TTC549 (cell line): Measurements from ENCODE around the gene ITSN2.
"Not testable (repeated sequence)": the region's sequence is repeated elsewhere in the genome, so short reads cannot be mapped to it uniquely, and the experiment has no call there.

Source experiments
- FAIRE-seq: peaks from 2 replicates; lab custom pipeline; 2012; peaks lifted over from hg19 to GRCh38; lab: Jason Lieb, UNC

ITSN2 gene

DNA sequence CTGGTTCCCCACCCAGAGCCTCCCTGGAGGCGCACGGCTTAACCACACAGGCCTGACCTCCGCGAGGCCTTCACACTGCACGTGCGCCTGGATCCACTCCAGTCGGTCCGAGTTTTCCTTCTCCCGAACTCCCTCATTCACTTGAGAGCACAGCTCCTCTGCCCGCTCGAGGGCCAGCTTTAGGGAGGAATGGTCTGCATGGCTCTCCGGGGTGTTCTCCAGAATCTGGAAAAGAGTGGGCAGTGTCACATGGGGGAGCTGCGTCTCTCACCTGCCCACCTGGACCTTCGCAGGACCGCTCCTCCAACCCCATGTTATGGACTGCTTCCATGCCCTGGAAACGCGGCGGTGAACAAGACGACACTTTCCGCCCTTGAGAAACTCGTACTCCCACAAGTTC is 149.6 kb downstream of the ITSN2 start:
- no peak for FAIRE-seq

- FAIRE-seq: no peak
Observed at GRCh38 chr2:24210106-24210455, 150.3 kb downstream of the ITSN2 start.

DNA sequence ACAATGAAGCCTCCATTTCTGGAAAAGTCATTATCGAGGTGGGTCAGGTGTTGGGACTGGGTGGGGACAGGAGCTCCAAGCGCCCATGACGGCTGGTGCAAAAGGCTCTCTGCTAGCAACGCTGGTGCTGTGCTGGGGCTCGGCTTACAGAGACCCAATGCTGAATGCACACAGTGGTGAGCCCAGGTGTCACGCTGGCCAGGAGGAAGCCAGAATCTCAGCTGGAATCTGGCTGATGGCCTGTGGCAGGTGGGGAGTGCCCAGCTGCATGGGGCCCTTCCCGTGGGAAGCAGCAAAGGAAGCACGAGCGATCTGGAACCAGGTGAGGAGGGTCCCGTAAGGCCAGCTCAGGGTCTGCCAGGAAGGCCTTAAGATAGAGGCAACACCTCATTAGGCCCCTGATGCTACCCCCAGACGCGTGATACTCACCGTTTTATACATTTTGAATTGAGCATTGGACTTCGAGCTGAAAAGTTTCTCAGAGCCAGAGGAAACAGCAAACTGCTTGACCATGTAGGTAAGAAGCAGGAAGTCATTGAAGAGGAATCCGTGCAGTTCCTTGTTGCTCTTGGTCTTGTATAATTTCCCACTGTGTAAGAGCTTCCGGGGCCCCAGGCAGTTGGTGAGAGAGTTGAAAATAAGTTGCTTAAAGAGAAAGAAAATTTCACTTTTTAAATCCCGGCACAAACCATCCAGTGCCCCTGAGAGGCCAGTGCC is 150.8 kb downstream of the ITSN2 start:
- FAIRE-seq: no peak

DNA sequence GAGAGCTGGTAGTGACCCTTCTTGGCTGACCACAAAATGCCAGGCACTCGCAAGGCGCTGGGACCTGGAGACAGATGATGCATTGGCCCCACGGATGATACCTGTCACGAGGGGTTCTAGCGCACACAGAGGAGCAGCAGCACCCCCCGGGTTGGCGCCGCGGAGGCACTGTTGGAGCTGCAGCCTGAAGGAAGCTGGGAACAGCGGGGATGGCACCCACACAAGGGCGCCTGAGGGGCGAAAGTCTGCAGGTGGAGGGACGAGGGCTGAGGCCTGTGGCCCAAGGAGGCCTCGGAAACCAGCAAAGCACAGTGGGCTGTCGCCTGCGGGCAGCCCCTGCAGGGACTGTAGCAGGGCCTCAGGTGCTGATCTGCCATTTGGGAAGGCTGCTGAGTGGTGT is 151.8 kb downstream of the ITSN2 start:
- no peak for FAIRE-seq

GRCh38 chr2:24207359-24207758 is 153.0 kb downstream of the ITSN2 start:
- no peak for FAIRE-seq

GRCh38 chr2:24206714-24207113 is 153.6 kb downstream of the ITSN2 start:
- FAIRE-seq: no peak

DNA sequence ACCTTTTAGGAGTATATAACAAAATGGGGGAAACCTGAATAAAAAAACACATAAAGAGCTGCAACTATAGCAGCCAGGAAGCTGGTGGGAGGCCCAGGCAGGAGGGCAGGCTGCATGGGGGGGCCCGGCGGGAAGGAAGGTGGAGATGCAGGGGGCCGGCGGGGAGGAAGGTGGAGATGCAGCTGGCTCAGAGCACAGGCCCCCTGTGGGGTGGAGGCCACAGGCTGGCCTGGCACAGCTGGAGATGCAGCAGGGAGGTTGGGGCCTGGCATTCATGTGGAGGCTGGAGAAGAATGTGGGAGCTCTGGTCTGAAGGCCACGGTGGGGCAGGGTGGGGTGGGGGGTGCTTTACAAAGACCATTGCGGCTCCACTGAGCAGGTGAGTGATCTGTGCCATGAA is 154.1 kb downstream of the ITSN2 start:
- no peak for FAIRE-seq

- no peak for FAIRE-seq
Observed at GRCh38 chr2:24205131-24205530, 155.2 kb downstream of the ITSN2 start.

GRCh38 chr2:24204505-24204904 is 155.8 kb downstream of the ITSN2 start:
- no peak for FAIRE-seq

- FAIRE-seq: no peak
Observed at GRCh38 chr2:24203787-24204150, 156.6 kb downstream of the ITSN2 start.

DNA sequence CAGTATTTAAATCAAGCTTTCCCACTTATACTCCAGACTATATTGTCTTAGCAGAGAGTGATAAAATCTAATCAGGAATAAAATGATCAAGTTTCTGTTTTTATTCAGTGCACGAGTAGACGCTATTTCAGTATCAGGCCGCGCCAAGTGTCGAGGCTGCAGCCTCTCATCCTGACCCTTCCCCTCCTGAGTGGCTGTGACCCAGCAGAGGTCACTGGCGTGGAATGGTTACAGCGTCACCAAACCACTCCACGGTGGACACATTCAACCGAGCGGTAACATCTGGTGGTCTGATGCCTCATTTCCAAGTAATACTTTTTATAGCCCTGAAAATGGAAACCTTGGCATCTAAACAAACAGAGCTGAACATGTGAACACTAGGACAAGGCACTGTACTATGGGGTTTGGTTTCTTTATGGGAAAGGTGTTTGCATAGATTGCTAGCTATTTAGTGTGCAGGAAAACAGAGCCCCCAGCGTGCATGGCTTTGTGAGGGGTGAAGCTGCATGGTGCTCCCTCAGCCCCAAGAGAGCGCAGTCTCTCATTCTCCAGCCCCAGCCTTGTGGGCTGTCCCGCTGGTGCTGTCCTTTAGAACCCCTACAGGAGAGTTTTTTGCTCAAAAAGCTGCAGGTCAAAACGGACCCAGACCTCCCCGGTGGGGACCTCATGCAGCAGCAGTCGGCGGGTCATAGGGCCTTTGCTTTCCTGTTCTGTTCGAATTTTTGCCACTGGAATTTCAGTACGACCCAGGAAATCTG is 157.1 kb downstream of the ITSN2 start:
- FAIRE-seq: no peak

DNA sequence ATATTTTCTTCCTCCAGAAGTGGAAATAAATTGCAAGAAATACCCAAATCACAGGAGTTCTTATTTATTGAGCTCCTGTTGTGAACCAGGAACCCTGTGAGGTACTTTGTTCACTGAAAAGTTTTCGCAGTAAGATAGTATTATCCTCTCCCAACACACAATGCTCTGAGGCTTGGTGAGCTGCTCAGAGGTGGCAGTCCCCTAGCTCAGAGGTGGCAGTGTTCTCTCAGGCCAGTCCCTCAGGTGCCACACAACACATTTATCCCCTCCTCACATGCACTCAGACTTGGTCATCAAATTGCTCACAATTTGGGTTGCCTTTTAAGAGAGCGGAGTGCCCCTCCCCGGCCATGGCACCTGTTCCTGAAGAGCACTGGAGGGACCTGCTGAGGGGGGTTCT is 159.5 kb downstream of the ITSN2 start:
- no peak for FAIRE-seq

DNA sequence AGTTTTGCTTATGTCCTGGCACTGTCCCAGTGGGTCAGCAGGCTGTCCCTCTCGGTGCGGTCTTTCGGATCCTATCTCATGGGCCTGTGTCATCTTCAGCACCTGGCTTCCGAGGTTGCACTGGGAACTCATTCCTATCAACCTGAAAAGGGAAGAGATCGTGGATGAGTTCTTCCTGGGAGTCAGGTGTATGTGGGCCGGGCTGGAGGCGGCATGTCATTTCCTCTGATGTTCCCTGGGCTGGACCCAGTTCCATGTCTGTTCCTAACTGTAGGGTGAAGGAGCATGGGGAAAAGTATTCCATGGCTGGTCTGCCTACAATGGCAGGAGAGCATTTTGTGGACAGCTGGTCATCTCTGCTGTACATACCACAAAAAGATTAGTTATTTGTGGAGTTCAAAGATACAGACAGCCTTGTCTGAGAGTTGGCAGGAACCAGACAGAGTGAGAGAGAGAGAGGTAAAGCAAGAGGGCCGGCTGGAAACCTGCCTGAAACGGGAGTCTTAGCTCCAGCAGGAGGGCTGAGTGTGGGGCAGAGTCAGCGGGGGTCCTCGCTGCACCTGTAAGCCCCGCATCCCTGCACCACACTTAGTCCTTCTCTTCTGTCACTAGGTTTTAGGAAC is 160.3 kb downstream of the ITSN2 start:
- FAIRE-seq: no peak

- not testable (repeated sequence) for FAIRE-seq
Observed at GRCh38 chr2:24197213-24197612, 163.1 kb downstream of the ITSN2 start.

GRCh38 chr2:24191848-24192247 is 168.5 kb downstream of the ITSN2 start:
- no peak for FAIRE-seq

DNA sequence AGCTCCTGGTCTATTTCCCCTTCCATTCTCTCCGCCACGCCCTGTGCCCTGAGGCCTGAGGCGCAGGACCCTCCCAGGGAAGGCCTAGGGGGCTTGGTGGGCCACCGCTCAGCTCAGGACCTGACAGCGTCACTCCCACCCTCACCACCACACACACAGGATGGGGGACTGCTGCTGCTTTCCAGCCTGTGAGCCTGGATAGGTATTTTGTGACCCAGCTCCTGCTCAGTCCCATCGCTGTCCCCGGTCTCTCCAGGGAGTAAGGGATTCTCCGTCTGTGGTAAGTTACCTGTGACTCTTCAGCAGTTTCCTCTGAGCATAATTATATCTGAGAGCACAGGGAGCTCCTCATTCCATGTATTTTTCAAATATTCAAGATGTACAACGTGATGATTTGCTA is 169.2 kb downstream of the ITSN2 start:
- no peak for FAIRE-seq

DNA sequence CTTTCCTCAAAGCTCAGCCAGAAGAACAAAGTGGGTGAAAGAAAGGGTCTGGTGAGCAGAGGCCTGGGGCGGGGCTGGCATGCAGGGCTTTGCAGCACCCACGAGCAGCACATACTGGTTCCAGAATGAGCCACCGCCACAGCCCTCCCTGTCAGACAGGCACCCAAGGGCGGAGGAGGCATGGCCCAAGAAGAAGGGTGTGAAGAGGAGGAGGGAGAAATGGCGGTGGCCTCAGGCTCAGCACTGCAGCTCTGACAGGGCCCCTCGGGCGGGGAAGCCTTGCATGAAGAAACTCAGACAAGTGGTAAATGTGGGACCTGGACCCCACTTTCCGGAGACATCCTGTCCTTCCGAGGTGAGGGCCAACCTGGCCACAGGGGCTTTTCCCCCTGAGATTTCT is 169.8 kb downstream of the ITSN2 start:
- FAIRE-seq: no peak

GRCh38 chr2:24189551-24189950 is 170.8 kb downstream of the ITSN2 start:
- FAIRE-seq: no peak

GRCh38 chr2:24183366-24184069 is 176.8 kb downstream of the ITSN2 start:
- FAIRE-seq: no peak

DNA sequence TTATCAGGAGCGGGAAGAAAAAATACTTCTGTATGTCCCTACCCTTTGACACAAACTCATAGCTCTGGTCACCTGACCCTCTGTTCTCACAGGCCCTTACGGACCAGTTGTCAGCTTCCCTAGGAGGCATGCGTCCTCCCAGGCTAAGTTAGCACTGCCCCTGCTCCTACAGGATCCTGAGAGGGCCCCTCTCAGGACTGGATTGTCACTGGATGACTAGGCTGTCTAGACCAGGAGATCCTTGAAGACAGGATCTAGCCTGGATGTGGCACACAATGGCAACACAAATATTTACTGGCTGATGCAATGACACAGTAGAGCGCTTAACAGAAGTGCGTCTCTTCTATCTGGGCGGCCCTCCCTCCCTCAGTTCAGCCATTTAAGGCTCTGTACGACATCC is 177.8 kb downstream of the ITSN2 start:
- no peak for FAIRE-seq

- no peak for FAIRE-seq
Observed at GRCh38 chr2:24181849-24182248, 178.5 kb downstream of the ITSN2 start.

GRCh38 chr2:24179683-24180082 is 180.7 kb downstream of the ITSN2 start:
- no peak for FAIRE-seq

- no peak for FAIRE-seq
Observed at GRCh38 chr2:24176326-24176725, 184.0 kb downstream of the ITSN2 start.
